Limb (tissue), 2 donors: ENCODE results near the gene F13B.
"Not testable (repeated sequence)": the region's sequence is repeated elsewhere in the genome, so short reads cannot be mapped to it uniquely, and the experiment has no call there.

Source experiments
- DNase-seq, 2 donors: peaks; one replicate each; pipeline ENCODE4 v3.0.0-alpha.2; 2016; ENCODE audit errors: extremely low spot score in 2 of 2

Gene F13B

DNA sequence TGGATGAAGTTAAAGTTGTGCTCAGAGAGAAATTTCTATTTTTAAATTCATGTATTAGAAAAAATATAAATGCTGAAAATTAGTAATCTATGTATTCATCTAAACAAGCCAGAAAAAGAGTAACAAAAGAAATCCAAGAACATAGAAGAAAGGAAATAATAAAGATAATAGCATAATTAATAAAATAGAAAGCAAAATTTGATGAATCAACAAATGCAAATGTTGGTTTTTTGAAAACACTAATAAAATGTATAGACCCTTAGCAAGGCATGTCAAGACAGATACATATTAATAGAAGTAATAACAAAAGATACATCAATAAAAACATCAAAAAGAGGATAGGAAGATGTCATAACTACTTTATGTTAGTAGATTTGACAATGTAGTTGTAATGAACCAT lies 18.0 kb downstream of the F13B start:
- no peak for DNase-seq

GRCh38 chr1:197042676-197043341 lies 24.3 kb downstream of the F13B start:
- DNase-seq = no peak

DNA sequence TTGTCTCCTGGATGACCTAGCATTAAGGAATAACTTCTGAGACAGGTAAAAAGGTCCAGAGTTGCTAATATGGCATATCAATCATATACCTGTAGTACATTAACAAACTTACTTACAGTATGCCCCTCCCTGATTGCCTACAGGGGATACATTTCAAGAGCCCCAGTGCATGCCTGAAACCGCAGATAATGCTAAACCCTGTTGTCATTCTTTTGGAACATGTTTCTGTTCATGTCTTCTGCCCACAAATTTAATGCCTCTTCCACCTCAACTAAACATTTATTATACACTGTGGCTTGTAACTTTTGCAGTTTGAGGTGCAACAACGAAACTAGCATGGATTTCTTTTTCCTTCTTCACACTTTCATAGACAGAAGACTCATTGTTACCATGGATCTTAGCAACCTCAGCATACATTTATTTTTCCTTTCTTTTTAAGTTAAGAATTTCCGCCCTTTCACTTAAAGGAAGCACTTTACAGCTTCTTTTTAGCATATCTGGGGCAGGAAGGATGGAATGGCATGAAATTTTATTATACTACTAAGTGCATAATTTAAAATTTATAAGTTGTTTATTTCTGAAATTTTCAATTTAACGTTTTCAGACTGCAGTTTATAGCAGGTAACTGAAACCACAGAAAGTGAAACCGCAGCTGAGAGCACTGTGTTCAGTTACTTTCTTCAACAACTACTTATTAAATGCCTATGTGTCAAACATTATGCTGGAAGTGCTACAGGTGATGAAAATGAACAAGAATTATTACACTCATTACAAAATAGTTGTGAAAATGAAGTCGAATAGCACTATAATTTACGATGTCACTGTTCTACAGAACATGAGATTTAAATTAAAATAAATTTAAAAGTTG lies 25.3 kb downstream of the F13B start:
- no peak for DNase-seq

GRCh38 chr1:197036861-197037260 lies 30.2 kb downstream of the F13B start:
- no peak for DNase-seq

DNA sequence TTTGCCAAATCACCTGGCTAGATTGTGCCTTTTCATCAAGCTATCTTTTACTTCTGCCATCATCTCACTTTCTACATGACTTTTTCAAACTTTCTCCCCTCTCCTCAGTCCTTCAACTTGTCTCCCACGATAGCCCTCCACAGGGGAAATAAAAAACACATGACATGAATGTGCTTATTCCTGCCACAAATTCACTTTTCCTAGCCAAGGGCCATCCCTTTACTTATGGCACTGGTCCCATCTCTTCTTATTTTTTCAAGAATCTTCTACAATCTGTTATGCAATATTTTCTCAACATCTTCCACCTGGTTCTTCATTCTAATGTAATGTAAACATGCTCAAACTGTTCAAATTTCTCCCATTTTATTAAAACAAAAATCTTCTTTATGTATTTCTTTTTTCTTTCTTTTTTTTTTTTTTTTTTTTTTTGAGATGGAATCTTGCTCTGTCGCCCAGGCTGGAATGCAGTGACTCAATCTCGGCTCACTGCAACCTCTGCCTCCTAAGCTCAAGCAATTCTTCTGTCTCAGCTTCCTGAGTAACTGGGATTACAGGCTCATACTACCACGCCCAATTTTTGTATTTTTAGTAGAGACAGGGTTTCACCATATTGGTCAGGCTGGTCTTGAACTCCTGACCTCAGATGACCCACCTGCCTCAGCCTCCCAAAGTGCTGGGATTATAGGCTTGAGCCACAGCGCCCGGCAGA lies 32.3 kb downstream of the F13B start:
- not testable (repeated sequence) for DNase-seq

DNA sequence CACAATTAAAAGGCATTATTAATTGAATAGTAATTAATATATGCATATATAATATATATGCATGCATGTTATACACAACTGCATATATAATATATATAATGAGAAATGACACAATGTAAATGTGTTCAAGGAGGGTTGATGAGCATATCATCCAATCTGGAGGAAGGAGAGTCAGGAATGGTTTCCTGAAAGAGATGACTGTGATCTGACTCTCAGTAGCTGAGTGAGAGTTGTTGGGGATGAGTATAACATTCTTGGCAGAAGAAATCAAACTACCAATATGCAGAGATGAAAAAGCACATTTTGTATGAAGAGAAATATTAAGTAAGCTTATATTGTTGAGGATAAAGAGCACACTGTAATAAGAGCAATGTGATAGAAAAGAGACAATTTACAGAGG lies 37.3 kb downstream of the F13B start:
- DNase-seq = no peak

DNA sequence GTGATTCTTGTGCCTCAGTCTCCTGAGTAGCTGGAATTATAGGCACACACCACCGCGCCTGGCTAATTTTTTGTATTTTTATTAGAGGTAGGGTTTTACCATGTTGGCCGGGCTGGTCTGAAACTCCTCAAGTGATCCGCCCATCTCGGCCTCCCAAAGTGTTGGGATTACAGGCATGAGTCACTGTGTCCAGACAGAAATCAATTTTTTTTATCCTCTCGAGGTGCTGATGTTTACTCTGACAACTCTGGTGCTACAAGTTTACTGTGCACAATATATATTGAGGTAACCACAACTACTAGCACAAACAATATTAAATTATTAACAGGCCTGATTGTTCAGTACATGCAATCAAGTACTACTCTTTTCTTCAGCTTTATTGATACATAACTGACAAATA lies 39.7 kb downstream of the F13B start:
- DNase-seq = no peak

DNA sequence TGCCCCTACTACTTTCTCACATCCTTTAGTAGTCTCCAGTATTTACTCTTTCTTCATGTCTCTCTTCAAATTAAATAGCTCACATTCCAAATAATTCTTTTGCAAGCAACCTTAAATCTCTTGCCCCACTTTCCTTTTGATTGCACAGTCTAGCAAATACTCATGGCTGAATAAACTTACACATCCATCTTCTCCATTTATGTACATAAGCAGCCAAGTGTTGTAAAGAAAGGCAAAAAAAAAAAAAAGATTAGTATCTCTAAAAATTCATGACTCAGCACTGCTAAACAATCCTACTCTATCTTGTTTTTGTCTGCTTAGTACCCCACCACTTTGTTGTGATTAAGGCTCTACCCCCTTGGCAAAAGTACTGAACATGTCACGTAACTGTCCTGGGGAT lies 42.6 kb downstream of the F13B start:
- DNase-seq = no peak

DNA sequence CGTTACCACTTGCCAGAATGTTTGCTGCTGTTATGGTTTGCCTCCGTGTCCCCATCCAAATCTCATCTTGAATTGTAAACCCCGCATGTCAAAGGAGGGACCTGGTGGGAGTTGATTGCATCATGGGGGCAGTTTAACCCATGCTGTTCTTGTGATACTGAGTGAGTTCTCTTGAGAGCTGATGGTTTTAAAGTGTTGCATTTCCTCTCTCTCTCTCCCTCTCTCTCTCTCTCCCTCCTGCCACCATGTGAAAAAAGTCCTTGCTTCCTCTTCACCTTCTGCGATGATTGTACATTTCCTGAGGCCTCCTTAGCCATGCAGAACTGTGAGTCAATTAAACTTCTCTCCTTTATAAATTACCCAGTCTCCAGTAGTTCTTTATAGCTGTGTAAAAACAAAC lies 45.3 kb downstream of the F13B start:
- DNase-seq = no peak

- DNase-seq = no peak
Measured at GRCh38 chr1:197017558-197018146, 49.4 kb downstream of the F13B start.

DNA sequence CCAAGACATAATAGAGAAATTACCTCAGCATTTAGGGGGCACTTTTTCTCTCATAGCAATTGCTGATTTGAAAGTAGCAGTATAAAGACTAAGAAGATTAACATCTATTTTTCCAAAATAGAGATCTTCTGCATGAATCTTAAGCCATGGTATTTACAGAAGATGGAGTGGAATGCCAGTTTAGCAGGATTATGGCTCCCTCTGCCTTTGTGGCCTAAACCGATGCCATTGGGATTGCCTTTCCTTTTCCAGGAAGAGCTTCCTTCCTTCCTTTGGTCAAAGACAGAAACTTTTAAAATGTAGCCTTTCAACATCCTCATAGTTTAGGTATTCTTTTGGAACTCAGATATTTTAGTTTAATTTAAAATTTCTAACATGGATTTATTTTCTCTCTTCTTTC lies 50.3 kb downstream of the F13B start:
- no peak for DNase-seq

GRCh38 chr1:197013234-197013633 lies 53.8 kb downstream of the F13B start:
- no peak for DNase-seq

GRCh38 chr1:197011614-197012013 lies 55.4 kb downstream of the F13B start:
- no peak for DNase-seq

GRCh38 chr1:197008861-197009260 lies 58.2 kb downstream of the F13B start:
- DNase-seq = no peak

GRCh38 chr1:197003132-197003531 lies 63.9 kb downstream of the F13B start:
- DNase-seq = no peak

- DNase-seq = no peak
Measured at GRCh38 chr1:197001828-197002227, 65.2 kb downstream of the F13B start.

DNA sequence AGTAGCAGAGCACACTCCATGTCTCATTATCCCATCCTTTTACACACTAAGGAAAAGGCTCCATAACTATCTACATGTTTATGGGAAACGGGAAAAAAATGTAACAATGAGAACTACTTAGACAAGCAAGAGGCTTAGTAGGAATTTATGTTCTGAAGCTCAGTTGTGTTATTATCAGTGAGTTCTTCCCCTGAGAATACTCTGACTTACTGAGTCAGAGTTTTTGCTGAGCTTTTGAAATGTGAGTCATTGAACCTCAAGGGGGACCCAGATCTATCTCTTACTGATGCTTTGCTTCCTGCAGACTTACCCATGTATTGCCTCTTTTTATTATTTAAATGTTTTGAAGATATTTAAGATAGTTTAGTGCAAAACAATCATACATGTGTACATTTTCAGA lies 69.6 kb downstream of the F13B start:
- DNase-seq = no peak

DNA sequence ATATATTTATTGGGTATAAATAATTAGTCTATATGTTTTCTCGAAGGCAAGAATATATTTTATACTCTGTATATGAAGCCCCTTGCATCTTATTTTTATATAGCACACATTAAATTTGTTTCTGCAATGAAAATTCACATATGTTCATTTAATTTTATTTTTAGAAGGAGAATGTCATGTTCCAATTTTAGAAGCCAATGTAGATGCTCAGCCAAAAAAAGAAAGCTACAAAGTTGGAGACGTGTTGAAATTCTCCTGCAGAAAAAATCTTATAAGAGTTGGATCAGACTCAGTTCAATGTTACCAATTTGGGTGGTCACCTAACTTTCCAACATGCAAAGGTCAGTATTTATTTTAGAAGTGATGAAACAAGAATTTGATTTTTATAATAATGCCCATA lies 73.1 kb downstream of the F13B start:
- no peak for DNase-seq

DNA sequence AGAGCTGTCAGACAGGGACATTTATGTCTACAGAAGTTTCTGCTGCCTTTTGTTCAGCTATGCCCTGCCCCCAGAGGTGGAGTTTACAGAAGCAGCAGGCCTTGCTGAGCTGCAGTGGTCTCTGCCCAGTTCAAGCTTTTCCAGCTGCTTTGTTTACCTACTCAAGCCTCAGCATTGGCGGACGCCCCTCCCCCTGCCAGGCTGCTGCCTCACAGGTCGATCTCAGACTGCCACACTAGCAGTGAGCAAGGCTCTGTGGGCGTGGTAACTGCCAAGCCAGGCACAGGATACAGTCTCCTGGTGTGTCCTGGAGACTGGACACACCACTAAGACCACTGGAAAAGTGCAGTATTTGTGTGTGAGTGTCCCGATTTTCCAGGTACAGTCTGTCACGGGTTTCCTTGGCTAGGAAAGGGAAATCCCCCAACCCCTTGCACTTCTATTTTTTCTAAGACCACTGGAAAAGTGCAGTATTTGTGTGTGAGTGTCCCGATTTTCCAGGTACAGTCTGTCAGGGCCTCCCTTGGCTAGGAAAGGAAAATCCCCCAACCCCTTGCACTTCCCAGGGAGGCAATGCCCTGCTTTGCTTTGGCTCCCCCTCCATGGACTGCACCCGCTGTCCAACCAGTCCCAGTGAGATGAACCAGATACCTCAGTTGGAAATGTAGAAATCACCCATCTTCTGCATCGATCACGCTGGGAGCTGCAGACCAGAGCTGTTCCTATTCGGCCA lies 75.0 kb downstream of the F13B start:
- not testable (repeated sequence) for DNase-seq
